MCF 10A (cell line): ENCODE measurements around the gene FRAS1. TPM values are rescaled to one million over a fixed set of nuclear protein-coding genes. Genes with fewer than 3 reads are reported as not detected.
A peak's percentile ranks its signal among the peaks of the same experiment; 100 is the strongest.

ENCODE experiments used
- BruUV-seq: library from RNA; stranded (reverse); fragments of 400-500 nt; replicated peaks from 2 replicates; lab custom pipeline; 2021; lab: Mats Ljungman, UMichigan
- CTCF ChIA-PET: fragments of 300-600 bp; sonication (Branson Sonifier 250); formaldehyde crosslinking; extraction: SDS; loops from one replicate; lab custom pipeline; 2021; ENCODE audit warnings: antibody characterized with exemption, inconsistent platforms; lab: Yijun Ruan, JAX
- POLR2A ChIA-PET: fragments of 300-600, 350-650 bp; sonication (Branson Sonifier 250); formaldehyde crosslinking; extraction: SDS; loops from one replicate; lab custom pipeline; 2020; ENCODE audit warnings: antibody characterized with exemption, inconsistent platforms; lab: Yijun Ruan, JAX
- DNase-seq: peaks from one replicate; pipeline ENCODE4 v3.0.0-alpha.2; 2018; ENCODE audit not compliant: unreplicated experiment
- H3K27ac Mint-ChIP-seq: one replicate; pipeline ENCODE4 v1.8.0; 2022; ENCODE audit warnings: mild to moderate bottlenecking, low read depth, mixed read lengths; ENCODE audit not compliant: unreplicated experiment
- H3K27me3 Mint-ChIP-seq: one replicate; pipeline ENCODE4 v1.8.0; 2022; ENCODE audit warnings: mixed read lengths; ENCODE audit not compliant: insufficient read depth, unreplicated experiment
- H3K36me3 Mint-ChIP-seq: one replicate; pipeline ENCODE4 v1.8.0; 2022; ENCODE audit warnings: mild to moderate bottlenecking, moderate library complexity, mixed read lengths; ENCODE audit not compliant: insufficient read depth, unreplicated experiment
- H3K4me1 Mint-ChIP-seq: one replicate; pipeline ENCODE4 v1.8.0; 2022; ENCODE audit warnings: mixed read lengths; ENCODE audit not compliant: insufficient read depth, unreplicated experiment
- H3K4me3 Mint-ChIP-seq: one replicate; pipeline ENCODE4 v1.8.0; 2022; ENCODE audit warnings: mild to moderate bottlenecking, moderate library complexity, mixed read lengths; ENCODE audit not compliant: unreplicated experiment
- H3K9me3 Mint-ChIP-seq: one replicate; pipeline ENCODE4 v1.8.0; 2022; ENCODE audit warnings: mixed read lengths; ENCODE audit not compliant: unreplicated experiment
- intact Hi-C: fragments of 100-400 bp; cut with micrococcal nuclease; formaldehyde crosslinking; loops from 2 replicates; pipeline ENCODE4 v1.14.1; 2022
- total RNA-seq: library from RNA; stranded (reverse); gene quantifications from 2 replicates; pipeline ENCODE4 v1.2.3, GENCODE V29; 2022
- TF ChIP-seq, protein P1 (sequence below): fragments of 200-600 bp; IDR thresholded peaks from one replicate; pipeline ENCODE4 v1.8.0; 2022; ENCODE audit warnings: antibody characterized with exemption, mild to moderate bottlenecking; ENCODE audit not compliant: unreplicated experiment

FRAS1 gene
- total RNA-seq, 1 experiment from 2014 or later: 2.0 TPM

DNA sequence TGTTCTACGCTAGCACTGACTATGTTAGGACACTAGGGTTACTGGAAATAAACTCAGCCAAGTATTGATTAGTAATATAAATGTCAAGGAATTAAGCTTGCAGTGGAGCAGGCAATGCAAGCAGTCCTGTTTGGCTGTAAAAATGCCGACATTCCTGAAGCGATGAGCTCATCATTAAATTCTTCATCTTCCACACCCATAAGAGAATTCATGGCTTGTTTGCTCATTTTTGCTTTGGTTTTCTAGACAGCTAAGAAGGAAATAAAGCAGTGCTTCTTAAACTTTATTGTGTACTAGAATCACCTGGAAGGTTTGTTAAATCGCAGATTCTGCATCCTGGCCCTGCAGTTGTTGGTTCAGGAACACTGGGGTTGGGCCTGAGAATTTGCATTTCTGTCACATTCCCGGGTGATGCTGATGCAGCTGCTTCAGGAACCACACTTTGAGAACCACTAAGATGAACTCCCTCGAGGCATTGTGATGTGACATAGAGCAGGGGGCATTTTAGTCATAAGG, 512.2 kb downstream of the FRAS1 start:
- no TSS peak for BruUV-seq
- ChIA-PET POLR2A (interaction anchor here (0.5 to 5.3 kb wide), 15 partner anchors 9 to 1192 kb away, joined by 3 to 38 read pairs (median 4); partner anchors contain the start of gene ANXA3), CTCF (interaction anchor here (0.7 to 1.4 kb wide), 4 partner anchors 13 to 21 kb away, joined by 3 to 5 read pairs (median 4); partner anchors contain the start of gene ANXA3)
- TF ChIP-seq, protein P1, sequence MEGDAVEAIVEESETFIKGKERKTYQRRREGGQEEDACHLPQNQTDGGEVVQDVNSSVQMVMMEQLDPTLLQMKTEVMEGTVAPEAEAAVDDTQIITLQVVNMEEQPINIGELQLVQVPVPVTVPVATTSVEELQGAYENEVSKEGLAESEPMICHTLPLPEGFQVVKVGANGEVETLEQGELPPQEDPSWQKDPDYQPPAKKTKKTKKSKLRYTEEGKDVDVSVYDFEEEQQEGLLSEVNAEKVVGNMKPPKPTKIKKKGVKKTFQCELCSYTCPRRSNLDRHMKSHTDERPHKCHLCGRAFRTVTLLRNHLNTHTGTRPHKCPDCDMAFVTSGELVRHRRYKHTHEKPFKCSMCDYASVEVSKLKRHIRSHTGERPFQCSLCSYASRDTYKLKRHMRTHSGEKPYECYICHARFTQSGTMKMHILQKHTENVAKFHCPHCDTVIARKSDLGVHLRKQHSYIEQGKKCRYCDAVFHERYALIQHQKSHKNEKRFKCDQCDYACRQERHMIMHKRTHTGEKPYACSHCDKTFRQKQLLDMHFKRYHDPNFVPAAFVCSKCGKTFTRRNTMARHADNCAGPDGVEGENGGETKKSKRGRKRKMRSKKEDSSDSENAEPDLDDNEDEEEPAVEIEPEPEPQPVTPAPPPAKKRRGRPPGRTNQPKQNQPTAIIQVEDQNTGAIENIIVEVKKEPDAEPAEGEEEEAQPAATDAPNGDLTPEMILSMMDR: no peak
- peaks cover 20% of the 10 kb centered on the region for H3K36me3 Mint-ChIP-seq
- no peaks in the 10 kb centered on the region for H3K27me3 Mint-ChIP-seq
- peak; percentile 54 for DNase-seq
- H3K27ac Mint-ChIP-seq: peak overlapping the region; percentile 93
- H3K9me3 Mint-ChIP-seq: no peaks in the 10 kb centered on the region
- H3K4me3 Mint-ChIP-seq: peak overlapping the region; percentile 48
- intact Hi-C loops: no loop called here
- peaks cover 48% of the 10 kb centered on the region for H3K4me1 Mint-ChIP-seq

DNA sequence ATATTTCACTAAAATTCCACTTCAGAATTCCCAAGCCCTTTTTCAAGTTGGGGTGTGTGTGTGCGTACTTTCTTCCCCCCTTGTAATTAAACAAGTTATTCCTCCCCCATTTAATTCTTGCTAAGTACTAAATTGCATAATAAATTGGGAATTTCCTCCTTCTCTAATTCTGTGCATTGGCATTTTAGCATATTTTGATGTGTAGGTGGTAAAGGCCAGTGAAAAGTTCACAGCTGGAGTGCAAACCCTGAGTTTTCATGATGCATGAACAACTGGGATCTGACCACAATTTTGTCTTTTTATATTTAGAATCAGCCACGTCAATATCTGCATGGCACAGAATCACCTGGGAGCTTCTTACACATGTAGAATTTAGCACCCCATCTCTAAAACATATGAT, 513.0 kb downstream of the FRAS1 start:
- no peak for DNase-seq
- peaks cover 25% of the 10 kb centered on the region for H3K36me3 Mint-ChIP-seq
- H3K9me3 Mint-ChIP-seq: no peaks in the 10 kb centered on the region
- TF ChIP-seq, protein P1: no peak
- H3K4me1 Mint-ChIP-seq: peaks cover 40% of the 10 kb centered on the region
- no peak overlapping the region for H3K27ac Mint-ChIP-seq
- no TSS peak for BruUV-seq
- H3K27me3 Mint-ChIP-seq: no peaks in the 10 kb centered on the region
- POLR2A ChIA-PET: interaction anchor here (1.1 to 5.3 kb wide), 6 partner anchors 11 to 641 kb away, joined by 3 to 38 read pairs (median 5); partner anchors contain the start of gene ANXA3
- CTCF ChIA-PET: no interaction called here
- intact Hi-C loops: no loop called here
- no peak overlapping the region for H3K4me3 Mint-ChIP-seq

DNA sequence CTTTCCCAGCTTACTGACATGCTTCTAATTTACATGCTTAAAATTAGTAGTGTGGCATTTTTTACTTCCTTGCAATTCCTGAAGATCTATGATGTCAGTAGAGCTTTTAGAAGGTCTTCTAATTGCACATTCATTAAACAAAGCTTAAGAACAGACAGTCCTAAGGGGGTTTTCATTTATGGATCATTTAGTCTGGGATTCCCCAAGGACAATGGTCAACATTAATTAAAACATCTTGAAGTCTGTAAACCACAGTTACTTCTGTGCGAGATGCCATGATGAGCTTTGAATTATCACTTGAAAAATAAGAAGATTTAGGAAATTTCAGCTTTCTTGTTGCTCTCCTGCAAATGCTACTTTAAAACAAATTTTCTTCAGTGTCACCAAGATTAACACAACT, 514.7 kb downstream of the FRAS1 start:
- Mint-ChIP-seq H3K4me3 (no peak overlapping the region), H3K27ac (peak overlapping the region; percentile 12), H3K27me3 (no peaks in the 10 kb centered on the region), H3K4me1 (peaks cover 24% of the 10 kb centered on the region), H3K9me3 (no peaks in the 10 kb centered on the region), H3K36me3 (peaks cover 39% of the 10 kb centered on the region)
- ChIA-PET CTCF (interaction anchor here (1.0 kb wide), 1 partner anchor 9 kb away, joined by 3 read pairs; no protein-coding TSS in a partner anchor), POLR2A (interaction anchor here (0.7 kb wide), 1 partner anchor 46 kb away, joined by 3 read pairs; no protein-coding TSS in a partner anchor)
- no peak for DNase-seq
- intact Hi-C loops: no loop called here
- TF ChIP-seq, protein P1: no peak
- BruUV-seq: no TSS peak

DNA sequence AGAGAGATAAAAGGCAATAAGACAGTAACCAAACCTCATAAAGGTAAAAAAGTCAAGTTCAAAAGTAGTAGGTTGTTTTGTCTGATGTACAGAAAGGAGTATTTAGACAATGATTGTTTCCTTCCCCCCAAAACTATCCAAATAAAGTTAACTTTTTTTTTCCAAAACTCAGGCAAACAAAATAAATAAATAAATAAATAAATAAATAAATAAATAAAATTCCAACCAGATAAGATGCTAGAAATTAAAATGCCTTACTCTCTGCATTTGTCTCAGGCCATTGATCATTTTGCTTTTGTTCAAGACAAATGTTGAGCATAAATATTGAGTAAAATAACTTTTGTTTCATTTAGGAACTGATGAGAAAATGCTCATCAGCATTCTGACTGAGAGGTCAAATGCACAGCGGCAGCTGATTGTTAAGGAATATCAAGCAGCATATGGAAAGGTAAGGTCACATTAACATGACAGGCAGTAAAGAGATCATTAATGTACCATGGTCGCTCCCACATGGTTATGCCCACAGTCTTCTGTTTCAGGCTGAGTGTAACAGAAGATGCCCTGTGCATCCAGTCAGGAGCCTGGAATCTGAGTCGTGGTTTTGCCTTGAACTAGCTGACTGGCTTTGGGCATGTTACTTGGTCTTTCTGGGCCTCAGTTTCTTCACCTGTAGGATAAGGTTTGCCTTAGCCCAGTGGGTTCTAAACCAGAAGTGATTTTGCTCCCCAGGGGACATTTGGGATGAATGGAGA, 521.7 kb downstream of the FRAS1 start:
- no peak for DNase-seq
- intact Hi-C loops: no loop called here
- Mint-ChIP-seq H3K4me1 (no peaks in the 10 kb centered on the region), H3K27ac (no peak overlapping the region), H3K4me3 (no peak overlapping the region), H3K27me3 (no peaks in the 10 kb centered on the region), H3K9me3 (no peaks in the 10 kb centered on the region), H3K36me3 (peaks cover 56% of the 10 kb centered on the region)
- ChIA-PET POLR2A (no interaction called here), CTCF (interaction anchor here (1.1 kb wide), 1 partner anchor 33 kb away, joined by 4 read pairs; no protein-coding TSS in a partner anchor)
- no TSS peak for BruUV-seq
- TF ChIP-seq, protein P1: no peak
